ENCODE results near the gene AFF3.

The AFF3 gene

GRCh38 chr2:99571021-99571420 is 571.4 kb downstream of the AFF3 start:
- no peak for DNase-seq

DNA sequence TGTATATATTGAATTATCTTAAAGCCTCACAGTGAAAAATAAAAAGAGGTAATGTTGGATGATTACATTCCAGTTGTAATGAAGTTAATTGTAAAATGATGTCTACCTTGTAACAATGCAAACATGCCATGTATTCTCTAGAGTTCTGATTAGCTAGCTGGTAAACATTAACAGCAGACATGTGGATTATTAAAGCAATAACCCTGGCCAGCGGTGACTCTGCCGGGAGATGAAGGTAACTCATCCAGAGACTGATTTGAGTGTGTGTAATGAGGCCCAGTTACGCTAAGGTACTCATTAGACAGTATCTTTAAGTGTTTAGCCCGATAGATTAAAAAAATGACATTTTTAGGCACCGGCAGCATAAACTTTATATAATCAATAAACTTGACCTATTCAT is 573.0 kb downstream of the AFF3 start:
- no peak for DNase-seq

DNA sequence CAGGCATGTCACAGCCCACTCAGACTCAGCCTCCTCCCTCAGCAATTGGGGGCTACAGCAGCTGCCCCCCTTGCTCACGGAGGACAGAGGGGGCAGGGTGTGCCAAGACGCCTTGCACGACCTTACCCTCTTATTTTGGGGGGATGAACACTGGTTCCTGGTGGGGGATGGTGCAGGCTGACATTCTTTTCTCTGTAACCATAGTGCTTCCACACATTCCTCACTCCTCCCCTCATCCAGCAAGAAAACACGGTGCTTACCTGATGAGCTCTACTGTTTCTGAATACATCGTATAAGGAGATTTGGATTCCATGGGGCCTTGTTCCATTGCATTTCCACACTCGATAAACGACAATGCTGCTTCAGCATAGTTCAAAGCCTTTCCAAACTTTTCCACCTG is 577.2 kb downstream of the AFF3 start:
- no peak for DNase-seq

- no peak for DNase-seq
These were observed 579.9 kb downstream of the AFF3 start for GRCh38 chr2:99562516-99562915.

DNA sequence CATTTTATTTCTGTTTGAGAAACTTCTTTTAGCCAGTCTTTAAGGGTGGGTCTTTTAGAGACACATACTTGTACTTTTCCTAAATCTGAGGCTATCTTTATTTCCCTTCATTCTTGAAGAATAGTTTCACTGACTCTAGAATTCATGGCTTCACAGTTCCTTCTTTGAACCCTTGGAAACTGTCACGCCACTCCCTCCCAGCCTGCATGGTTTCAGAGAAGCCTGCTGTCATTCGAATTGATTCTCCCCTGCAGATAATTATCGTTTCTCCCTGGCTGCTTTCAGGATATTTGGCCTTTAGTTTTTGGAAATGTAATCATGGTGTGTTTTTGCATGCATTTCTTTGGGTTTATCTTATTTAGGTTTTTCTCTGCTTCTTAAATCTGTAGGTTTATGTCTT is 580.6 kb downstream of the AFF3 start:
- DNase-seq, result no peak

GRCh38 chr2:99559075-99559662 is 583.2 kb downstream of the AFF3 start:
- peak; percentile 92 for DNase-seq

- DNase-seq, result no peak
These were observed 587.0 kb downstream of the AFF3 start for GRCh38 chr2:99555404-99555803.

DNA sequence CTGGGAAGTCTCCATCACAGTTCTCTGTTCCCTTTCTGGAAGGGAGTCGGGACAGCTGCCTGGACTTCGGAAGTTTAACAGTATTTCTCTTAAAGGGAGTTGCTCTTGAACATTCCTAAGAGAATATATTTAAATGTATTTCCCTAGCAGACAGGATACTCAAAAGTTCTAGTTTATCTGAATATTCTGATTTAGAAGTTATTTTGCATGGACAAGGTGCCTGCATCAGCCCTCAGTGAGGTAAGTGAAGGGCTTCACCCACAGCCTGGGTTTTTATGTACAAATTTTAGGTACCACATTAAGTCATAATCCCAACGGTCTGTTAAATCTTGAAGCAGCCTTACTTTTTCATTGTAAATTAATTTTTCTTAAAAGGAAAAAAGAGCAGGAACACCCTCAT is 587.5 kb downstream of the AFF3 start:
- no peak for DNase-seq

DNA sequence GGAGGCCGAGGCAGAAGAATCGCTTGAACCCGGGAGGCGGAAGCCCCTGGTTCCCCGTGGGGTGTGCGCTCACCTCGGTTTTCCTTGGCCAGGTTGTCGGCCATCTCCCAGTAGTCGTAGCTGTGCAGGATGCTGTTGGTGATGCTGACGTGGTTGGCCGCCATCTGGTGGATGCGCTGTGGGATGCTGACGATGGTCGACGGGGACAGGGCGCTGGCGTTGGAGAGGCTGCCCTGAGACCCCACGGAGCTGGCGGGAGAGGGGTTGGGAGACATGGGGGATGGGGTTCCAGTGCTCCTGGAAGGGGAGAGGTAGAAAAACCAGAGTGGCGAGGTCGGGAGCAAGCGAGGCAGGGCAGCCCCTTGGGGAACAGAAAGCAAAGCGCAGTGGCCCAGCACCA is 588.2 kb downstream of the AFF3 start:
- DNase-seq, result no peak

- DNase-seq, result no peak
These were observed 589.9 kb downstream of the AFF3 start for GRCh38 chr2:99552529-99552928.

DNA sequence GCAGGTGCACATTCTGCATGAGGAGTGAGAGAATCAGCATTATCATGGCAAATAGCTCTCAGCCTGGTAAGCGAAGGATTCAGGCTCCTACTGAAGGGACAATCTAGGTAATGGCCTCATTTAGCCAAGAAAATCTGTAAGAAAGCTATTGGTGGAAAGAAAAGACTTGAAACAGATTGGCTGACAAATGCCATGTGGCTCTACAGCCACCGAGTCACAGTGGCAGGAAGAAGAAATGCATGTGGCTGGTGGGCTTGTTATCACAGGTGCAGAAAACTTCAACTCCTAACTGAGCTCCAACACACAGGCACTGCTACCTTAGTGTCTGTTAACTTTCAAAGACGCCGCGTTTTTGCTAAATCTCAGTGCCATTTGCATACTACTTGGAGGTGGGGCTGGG is 592.0 kb downstream of the AFF3 start:
- DNase-seq, result no peak

DNA sequence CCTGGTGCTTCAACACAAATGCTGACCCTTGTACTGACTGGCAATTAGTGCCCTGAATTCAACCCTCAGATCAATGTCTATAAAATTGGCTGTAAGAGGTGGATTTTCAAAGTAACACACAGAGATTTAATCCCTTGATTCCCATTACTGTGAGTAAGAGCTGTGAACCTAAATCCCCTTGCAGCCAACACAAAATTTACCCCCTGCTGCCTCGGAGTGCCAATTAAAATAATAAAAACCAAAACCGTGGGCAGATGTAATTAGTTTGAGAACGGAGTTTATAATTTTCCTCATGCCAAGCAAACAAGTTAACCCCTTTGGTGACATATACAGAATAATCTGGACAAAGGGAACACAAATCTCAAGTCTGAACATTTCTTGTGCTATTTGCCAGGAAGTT is 596.8 kb downstream of the AFF3 start:
- no peak for DNase-seq

DNA sequence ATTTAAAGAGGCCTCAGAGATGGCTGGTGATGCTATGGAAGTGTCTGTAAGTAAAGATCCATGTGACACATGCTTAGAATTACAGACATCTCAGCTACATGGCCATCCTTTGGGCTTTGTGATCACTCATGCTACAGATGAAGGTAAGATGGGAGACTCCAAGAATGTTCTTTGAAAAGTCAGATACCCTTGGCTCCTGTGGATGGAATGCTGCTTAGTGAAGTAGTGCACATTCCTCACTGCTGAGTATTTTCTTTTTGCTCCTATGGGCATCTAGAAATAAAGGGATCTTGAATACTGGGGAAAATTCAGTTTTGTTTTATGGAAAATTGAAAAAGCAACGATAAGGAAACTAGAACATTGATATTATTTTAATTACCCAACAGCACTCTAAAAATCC is 597.3 kb downstream of the AFF3 start:
- no peak for DNase-seq

DNA sequence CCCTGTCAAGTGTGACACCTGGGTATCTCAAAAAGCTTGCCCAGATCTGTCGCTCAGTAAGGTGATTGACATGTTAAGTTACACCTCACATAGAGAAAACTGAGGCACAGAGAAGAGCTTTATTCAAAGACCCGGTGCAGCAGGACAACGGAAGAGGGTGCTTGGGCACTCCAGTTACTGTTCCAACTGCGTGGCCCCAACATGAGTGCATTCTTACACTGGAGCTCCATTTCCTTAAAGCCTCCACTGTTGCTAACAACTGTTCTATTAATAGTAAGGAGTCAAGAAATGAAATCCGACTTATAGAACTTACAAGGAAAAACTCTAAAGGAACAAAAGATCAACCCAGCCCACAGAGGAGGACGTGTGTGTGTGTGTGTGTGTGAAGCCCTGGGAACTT is 597.8 kb downstream of the AFF3 start:
- no peak for DNase-seq

- DNase-seq, result no peak
These were observed 599.1 kb downstream of the AFF3 start for GRCh38 chr2:99543247-99543646.

DNA sequence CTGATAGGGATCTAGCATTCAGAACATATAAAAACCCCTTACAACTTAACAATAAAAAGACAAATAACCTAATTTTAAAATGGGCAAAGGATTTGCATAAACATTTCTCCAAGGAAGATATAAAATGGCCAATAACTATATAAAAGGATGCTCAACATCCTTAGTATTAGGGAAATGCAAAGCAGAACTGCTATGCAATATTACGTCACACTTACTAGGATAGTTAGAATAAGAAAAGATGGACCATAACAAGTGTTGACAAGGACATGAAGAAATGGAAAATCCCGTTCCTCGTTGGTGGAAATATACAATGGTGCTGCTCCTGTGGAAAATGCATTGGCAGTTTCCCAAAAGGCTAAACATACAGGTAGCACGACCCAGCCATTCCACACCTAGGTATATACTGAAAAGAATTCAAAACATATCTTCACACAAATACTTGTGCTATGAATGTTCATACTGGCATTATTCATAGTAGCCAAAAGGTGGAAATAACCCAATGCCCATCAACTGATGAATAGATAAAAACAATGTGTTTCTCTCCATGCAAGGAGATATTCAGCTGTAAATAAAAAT is 604.4 kb downstream of the AFF3 start:
- DNase-seq, result no peak

GRCh38 chr2:99524056-99524455 is 618.3 kb downstream of the AFF3 start:
- no peak for DNase-seq

GRCh38 chr2:99522157-99522556 is 620.2 kb downstream of the AFF3 start:
- DNase-seq, result no peak

GRCh38 chr2:99520813-99521212 is 621.6 kb downstream of the AFF3 start:
- no peak for DNase-seq

- DNase-seq, result no peak
These were observed 622.2 kb downstream of the AFF3 start for GRCh38 chr2:99520195-99520594.

DNA sequence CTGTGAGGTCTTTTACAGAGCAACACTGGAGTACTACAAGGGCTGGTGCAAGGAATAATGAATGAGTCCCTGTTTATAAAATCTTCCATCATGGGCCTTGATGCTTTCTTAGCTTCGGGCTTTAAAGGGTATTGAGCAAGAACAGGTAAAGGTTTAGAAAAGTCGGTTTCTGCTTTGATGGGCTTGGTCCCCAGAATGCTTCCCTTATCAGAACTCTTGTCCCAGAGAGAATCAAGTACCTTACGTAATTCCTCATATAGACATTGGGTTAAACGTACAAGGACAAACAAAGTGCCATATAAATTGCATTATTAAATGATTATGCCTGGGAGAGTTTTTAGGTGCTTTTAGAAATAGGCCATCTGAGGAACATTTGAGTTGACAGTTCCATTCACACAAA is 628.0 kb downstream of the AFF3 start:
- DNase-seq, result no peak

DNA sequence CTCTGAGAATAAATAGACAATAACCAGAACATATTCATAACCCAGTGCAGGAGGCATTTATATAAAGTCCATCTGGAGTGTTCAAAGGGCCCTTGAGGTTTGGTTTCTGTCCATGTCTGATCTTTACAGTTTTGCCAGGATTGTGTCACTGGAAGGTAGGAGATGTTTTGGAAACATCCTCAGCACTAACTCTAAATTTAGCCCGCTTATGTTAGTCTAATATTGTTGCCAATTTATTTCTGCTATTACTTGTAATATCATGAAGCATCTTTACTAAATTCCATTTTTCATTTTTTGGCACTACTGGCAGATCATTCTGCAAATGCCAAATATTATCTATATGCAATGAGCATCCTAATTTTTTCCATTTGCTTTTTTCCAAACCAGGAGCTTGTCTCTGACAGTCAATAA is 630.2 kb downstream of the AFF3 start:
- DNase-seq, result no peak

- DNase-seq, result no peak
These were observed 633.0 kb downstream of the AFF3 start for GRCh38 chr2:99509387-99509786.

GRCh38 chr2:99507937-99508818 is 634.2 kb downstream of the AFF3 start:
- no peak for DNase-seq
